Hepatocyte (in vitro differentiated cells): ENCODE data around the gene TCTA. TPM values are rescaled to one million over a fixed set of nuclear protein-coding genes. Genes with fewer than 3 reads are reported as not detected.

ENCODE experiments used
- DNase-seq: peaks from one replicate; pipeline ENCODE4 v3.0.0-alpha.2; 2016; ENCODE audit warnings: low spot score
- H2AFZ ChIP-seq: fragments of 200-600 bp; sonication (generic); 2 replicates; pipeline ENCODE4 v1.6.0; 2016; ENCODE audit warnings: antibody characterized with exemption, mild to moderate bottlenecking
- H3K27ac ChIP-seq: fragments of 200-600 bp; sonication (generic); 2 replicates; pipeline ENCODE4 v1.5.1; 2016; ENCODE audit warnings: mild to moderate bottlenecking
- H3K27me3 ChIP-seq: fragments of 200-600 bp; sonication (generic); 2 replicates; pipeline ENCODE4 v1.6.1; 2016
- H3K36me3 ChIP-seq: fragments of 200-600 bp; sonication (generic); replicated peaks from 2 replicates; pipeline ENCODE4 v1.5.1; 2016; ENCODE audit warnings: low read depth; ENCODE audit not compliant: insufficient read depth
- H3K4me1 ChIP-seq: fragments of 200-600 bp; sonication (generic); 2 replicates; pipeline ENCODE4 v1.5.1; 2016; ENCODE audit warnings: mild to moderate bottlenecking, moderate library complexity; ENCODE audit not compliant: insufficient read depth
- H3K4me2 ChIP-seq: fragments of 200-600 bp; sonication (generic); 2 replicates; pipeline ENCODE4 v1.6.0; 2016
- H3K4me3 ChIP-seq: fragments of 200-600 bp; sonication (generic); 2 replicates; pipeline ENCODE4 v1.5.1; 2016; ENCODE audit warnings: mild to moderate bottlenecking
- H3K79me2 ChIP-seq: fragments of 200-600 bp; sonication (generic); 2 replicates; pipeline ENCODE4 v1.6.0; 2017; ENCODE audit warnings: mild to moderate bottlenecking
- H3K9me2 ChIP-seq: fragments of 200-600 bp; sonication (generic); replicated peaks from 2 replicates; pipeline ENCODE4 v1.6.0; 2017; ENCODE audit warnings: mild to moderate bottlenecking; ENCODE audit not compliant: insufficient read depth
- H3K9me3 ChIP-seq: fragments of 200-600 bp; sonication (generic); 2 replicates; pipeline ENCODE4 v1.5.1; 2016; ENCODE audit warnings: low read depth, mild to moderate bottlenecking
- H4K20me1 ChIP-seq: fragments of 200-600 bp; sonication (generic); 2 replicates; pipeline ENCODE4 v1.6.0; 2016; ENCODE audit warnings: mild to moderate bottlenecking; ENCODE audit not compliant: insufficient read depth, poor library complexity, severe bottlenecking
- EZH2 ChIP-seq: fragments of 200-600 bp; sonication (generic); IDR thresholded peaks from 2 replicates; pipeline ENCODE4 v1.6.1; 2016; ENCODE audit warnings: antibody characterized with exemption, mild to moderate bottlenecking, borderline replicate concordance
- EZH2phosphoT487 ChIP-seq: fragments of 200-600 bp; sonication (generic); IDR thresholded peaks from one replicate; pipeline ENCODE4 v1.6.1; 2018; ENCODE audit warnings: antibody characterized with exemption, mild to moderate bottlenecking, low read depth, moderate library complexity; ENCODE audit not compliant: unreplicated experiment, severe bottlenecking
- WGBS: methylation state at CpG from one replicate; pipeline ENCODE4 v1.1.6; 2016; ENCODE audit warnings: low lambda C conversion rate; ENCODE audit errors: missing lambda C conversion rate; 5-methylcytosine and 5-hydroxymethylcytosine counted together
- polyA plus RNA-seq: library from polyadenylated mRNA; unstranded; fragments of >200 nt; fragmentation: Nextera tagmentation; extraction: Ambion mirVana; gene quantifications from 2 replicates; pipeline ENCODE4 v1.2.1, GENCODE V29; 2016
- total RNA-seq: library from RNA; depleted of rRNA; stranded (reverse); fragments of >200 nt; gene quantifications from 2 replicates; pipeline ENCODE4 v1.2.3, GENCODE V29; 2014
- TF ChIP-seq, protein P1 (sequence below): fragments of 200-600 bp; sonication (generic); IDR thresholded peaks from 2 replicates; pipeline ENCODE4 v1.5.1; 2016; ENCODE audit warnings: antibody characterized with exemption, mild to moderate bottlenecking; ENCODE audit not compliant: poor library complexity

The TCTA gene
- total and polyA plus RNA-seq, 2 experiments from 2014 or later: 20.9 to 31.6 TPM

DNA sequence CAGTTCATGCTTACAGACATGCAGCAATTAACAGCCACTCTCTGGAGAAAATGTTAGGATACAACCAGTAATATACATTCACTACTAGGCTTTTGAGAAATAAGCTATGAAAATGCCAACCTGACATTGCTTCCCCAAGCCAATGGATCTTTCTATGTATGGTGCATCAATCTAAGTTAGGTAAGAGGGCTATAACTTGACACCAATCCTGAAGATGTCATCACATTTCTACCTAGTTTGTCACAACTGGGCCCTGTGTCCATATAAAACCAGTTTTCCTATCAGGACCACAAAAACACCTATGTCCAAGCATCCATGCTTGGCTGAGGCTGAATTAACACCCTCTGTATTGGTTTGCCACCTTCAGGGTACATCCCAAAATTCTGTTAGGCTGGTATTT is 40.3 kb upstream of the TCTA start:
- Histone ChIP-seq H3K9me2 (no peaks in the 10 kb centered on the region), H3K79me2 (peaks cover 96% of the 10 kb centered on the region), H3K4me1 (no peaks in the 10 kb centered on the region), H3K4me3 (no peak overlapping the region), H3K27ac (no peak overlapping the region), H3K27me3 (no peaks in the 10 kb centered on the region), H2AFZ (no peak overlapping the region), H3K4me2 (no peak overlapping the region), H3K9me3 (no peaks in the 10 kb centered on the region), H4K20me1 (peaks cover 34% of the 10 kb centered on the region), H3K36me3 (no peaks in the 10 kb centered on the region)
- DNase-seq: no peak
- TF ChIP-seq, protein P1, sequence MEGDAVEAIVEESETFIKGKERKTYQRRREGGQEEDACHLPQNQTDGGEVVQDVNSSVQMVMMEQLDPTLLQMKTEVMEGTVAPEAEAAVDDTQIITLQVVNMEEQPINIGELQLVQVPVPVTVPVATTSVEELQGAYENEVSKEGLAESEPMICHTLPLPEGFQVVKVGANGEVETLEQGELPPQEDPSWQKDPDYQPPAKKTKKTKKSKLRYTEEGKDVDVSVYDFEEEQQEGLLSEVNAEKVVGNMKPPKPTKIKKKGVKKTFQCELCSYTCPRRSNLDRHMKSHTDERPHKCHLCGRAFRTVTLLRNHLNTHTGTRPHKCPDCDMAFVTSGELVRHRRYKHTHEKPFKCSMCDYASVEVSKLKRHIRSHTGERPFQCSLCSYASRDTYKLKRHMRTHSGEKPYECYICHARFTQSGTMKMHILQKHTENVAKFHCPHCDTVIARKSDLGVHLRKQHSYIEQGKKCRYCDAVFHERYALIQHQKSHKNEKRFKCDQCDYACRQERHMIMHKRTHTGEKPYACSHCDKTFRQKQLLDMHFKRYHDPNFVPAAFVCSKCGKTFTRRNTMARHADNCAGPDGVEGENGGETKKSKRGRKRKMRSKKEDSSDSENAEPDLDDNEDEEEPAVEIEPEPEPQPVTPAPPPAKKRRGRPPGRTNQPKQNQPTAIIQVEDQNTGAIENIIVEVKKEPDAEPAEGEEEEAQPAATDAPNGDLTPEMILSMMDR: no peak
- no peak for TF ChIP-seq EZH2phosphoT487
- no peak for TF ChIP-seq EZH2

DNA sequence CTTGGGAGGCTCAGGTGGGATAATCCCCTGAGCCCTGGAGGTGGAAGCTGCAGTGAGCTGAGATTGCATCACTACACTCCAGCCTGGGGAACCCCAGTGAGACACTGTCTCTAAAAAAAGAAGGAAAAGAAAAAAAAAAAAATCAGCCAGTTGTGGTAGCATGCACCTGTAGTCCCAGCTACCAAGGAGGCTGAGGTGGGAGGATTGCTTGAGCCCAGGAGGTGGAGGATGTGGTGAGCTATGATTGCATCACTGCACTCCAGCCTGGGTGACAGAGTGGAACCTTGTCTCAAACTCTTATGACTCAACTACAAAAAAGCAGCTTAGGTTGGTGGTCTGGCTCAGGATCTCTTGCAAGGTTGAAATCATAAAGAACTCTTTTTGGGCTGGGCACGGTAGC is 34.7 kb upstream of the TCTA start:
- TF ChIP-seq, protein P1: no peak
- TF ChIP-seq EZH2phosphoT487: no peak
- TF ChIP-seq EZH2: no peak
- no peaks in the 10 kb centered on the region for H3K27me3 ChIP-seq
- H3K9me3 ChIP-seq: no peaks in the 10 kb centered on the region
- H3K36me3 ChIP-seq: no peaks in the 10 kb centered on the region
- 100% methylated on average over 1 of the region's 1 CpG for WGBS
- H3K79me2 ChIP-seq: peaks cover 99% of the 10 kb centered on the region
- no peak overlapping the region for H2AFZ ChIP-seq
- no peaks in the 10 kb centered on the region for H3K4me1 ChIP-seq
- no peak overlapping the region for H3K27ac ChIP-seq
- DNase-seq: no peak
- peaks cover 81% of the 10 kb centered on the region for H4K20me1 ChIP-seq
- no peaks in the 10 kb centered on the region for H3K9me2 ChIP-seq
- H3K4me3 ChIP-seq: no peak overlapping the region
- no peak overlapping the region for H3K4me2 ChIP-seq

DNA sequence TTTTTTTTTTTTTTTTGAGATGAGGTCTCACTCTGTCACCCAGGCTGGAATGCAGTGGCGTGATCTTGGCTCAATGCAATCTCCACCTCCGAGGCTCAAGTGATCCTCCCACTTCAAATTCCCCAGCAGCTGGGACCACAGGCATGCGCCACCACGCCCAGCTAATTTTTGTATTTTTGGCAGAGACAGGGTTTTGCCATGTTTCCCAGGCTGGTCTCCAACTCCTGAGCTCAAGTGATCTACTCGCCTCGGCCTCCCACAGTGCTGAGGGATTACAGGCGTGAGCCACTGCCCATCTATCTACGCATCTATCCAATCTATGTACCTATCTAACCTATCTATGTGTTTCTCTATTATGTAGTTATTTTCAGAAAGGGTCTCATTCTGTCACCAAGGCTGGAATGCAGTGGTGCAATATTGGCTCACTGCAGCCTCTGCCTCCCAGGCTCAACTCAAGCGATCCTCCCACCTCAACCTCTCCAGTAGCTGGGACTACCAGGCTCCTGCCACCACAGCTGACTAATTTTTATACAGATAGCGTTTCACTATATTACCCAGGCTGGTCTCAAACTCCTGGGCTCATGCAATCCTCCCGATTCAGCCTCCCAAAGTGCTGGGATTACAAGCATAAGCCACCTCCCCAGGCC is 33.9 kb upstream of the TCTA start:
- H3K79me2 ChIP-seq: peaks cover 99% of the 10 kb centered on the region
- DNase-seq: no peak
- H3K27me3 ChIP-seq: no peaks in the 10 kb centered on the region
- H3K4me2 ChIP-seq: no peak overlapping the region
- peaks cover 88% of the 10 kb centered on the region for H4K20me1 ChIP-seq
- H2AFZ ChIP-seq: no peak overlapping the region
- no peaks in the 10 kb centered on the region for H3K36me3 ChIP-seq
- H3K9me2 ChIP-seq: no peaks in the 10 kb centered on the region
- H3K27ac ChIP-seq: no peak overlapping the region
- TF ChIP-seq, protein P1: no peak
- TF ChIP-seq EZH2 (no peak), EZH2phosphoT487 (no peak)
- H3K4me1 ChIP-seq: no peaks in the 10 kb centered on the region
- no peak overlapping the region for H3K4me3 ChIP-seq
- no peaks in the 10 kb centered on the region for H3K9me3 ChIP-seq
- WGBS: 93% methylated on average over 11 of the region's 11 CpGs

DNA sequence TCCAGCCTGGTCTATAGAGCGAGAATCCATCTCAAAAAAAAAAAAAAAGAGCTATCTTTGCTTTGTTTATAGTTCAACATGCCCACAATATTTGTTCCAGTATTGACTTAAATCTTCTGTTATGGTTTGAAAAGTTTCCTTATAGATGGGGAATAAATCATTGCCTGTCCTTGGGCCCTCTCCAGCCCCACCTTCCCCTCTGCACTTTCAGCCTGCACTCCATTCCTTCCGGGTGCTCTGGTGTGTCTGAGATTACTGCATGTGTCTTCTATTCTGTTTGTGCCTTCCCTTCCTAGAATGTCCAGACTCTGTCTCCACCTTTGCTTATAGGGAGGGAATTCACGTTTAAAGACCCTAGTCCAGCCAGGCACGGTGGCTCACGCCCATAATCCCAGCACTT is 28.8 kb upstream of the TCTA start:
- Histone ChIP-seq H3K27ac (no peak overlapping the region), H4K20me1 (peaks cover 98% of the 10 kb centered on the region), H3K4me2 (no peak overlapping the region), H3K4me3 (no peak overlapping the region), H2AFZ (no peak overlapping the region), H3K9me2 (no peaks in the 10 kb centered on the region), H3K27me3 (no peaks in the 10 kb centered on the region), H3K79me2 (peaks cover 100% of the 10 kb centered on the region), H3K9me3 (no peaks in the 10 kb centered on the region), H3K36me3 (no peaks in the 10 kb centered on the region), H3K4me1 (no peaks in the 10 kb centered on the region)
- WGBS: 78% methylated on average over 5 of the region's 5 CpGs
- DNase-seq: no peak
- TF ChIP-seq EZH2: no peak
- TF ChIP-seq, protein P1: no peak
- no peak for TF ChIP-seq EZH2phosphoT487
